GM21723 (cell line): ENCODE results near the gene PSD4.

Experiments
- ATAC-seq: cut with Tn5 transposase; IDR thresholded peaks from one replicate; pipeline ENCODE4 v1.9.1; 2021; ENCODE audit warnings: mild to moderate bottlenecking, moderate library complexity; ENCODE audit not compliant: unreplicated experiment

PSD4 gene

GRCh38 chr2:113167115-113167932 lies 6.4 kb upstream of the PSD4 start:
- ATAC-seq: no peak

GRCh38 chr2:113167962-113168340 lies 5.8 kb upstream of the PSD4 start:
- no peak for ATAC-seq

- no peak for ATAC-seq
These were observed 4.7 kb upstream of the PSD4 start for GRCh38 chr2:113169002-113169530.

GRCh38 chr2:113169586-113169985 lies 4.2 kb upstream of the PSD4 start:
- no peak for ATAC-seq

GRCh38 chr2:113171334-113172075 lies 2.3 kb upstream of the PSD4 start:
- no peak for ATAC-seq

GRCh38 chr2:113172721-113173541 lies 840 bp upstream of the PSD4 start:
- ATAC-seq: no peak

- no peak for ATAC-seq
These were observed 592 bp downstream of the PSD4 start for GRCh38 chr2:113174376-113174750.

GRCh38 chr2:113175042-113175628 lies 1.4 kb downstream of the PSD4 start:
- peak; percentile 72 for ATAC-seq

GRCh38 chr2:113175736-113176695 lies 2.2 kb downstream of the PSD4 start:
- ATAC-seq: no peak

GRCh38 chr2:113176696-113177355 lies 3.1 kb downstream of the PSD4 start:
- no peak for ATAC-seq

GRCh38 chr2:113178069-113178746 lies 4.4 kb downstream of the PSD4 start:
- ATAC-seq: no peak

- no peak for ATAC-seq
These were observed 5.1 kb downstream of the PSD4 start for GRCh38 chr2:113178891-113179290.

- ATAC-seq: no peak
These were observed 5.8 kb downstream of the PSD4 start for GRCh38 chr2:113179446-113180045.

- no peak for ATAC-seq
These were observed 6.6 kb downstream of the PSD4 start for GRCh38 chr2:113180131-113180946.

GRCh38 chr2:113181258-113182051 lies 7.7 kb downstream of the PSD4 start:
- ATAC-seq: no peak

GRCh38 chr2:113182471-113183260 lies 8.9 kb downstream of the PSD4 start:
- no peak for ATAC-seq
